Measurements from ENCODE around the gene GPC3.

Gene GPC3

DNA sequence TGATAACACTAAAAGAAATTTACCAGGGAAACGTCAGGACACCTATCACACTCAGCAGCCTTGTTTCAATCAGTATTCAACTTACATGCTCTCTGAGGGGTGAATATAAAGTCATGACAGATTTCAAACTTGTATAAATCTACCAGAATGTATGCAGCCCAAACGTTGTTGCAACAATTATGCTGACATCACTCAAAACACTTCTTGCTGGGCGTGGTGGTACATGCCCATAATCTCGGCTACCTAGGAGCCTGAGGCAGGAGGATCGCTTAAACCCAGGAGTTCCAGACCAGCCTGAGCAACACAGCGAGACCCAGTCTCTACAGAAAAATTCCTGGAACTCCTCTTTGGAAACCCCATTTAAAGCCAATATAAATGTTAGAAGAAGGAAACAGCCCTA lies 303.5 kb downstream of the GPC3 start:
- DNase-seq (ENCODE audit: low read depth): no peak

GRCh38 chrX:133681421-133681820 lies 304.0 kb downstream of the GPC3 start:
- no peak for DNase-seq (ENCODE audit: low read depth)

GRCh38 chrX:133677123-133678063 lies 308.0 kb downstream of the GPC3 start:
- DNase-seq (ENCODE audit: low read depth): no peak

DNA sequence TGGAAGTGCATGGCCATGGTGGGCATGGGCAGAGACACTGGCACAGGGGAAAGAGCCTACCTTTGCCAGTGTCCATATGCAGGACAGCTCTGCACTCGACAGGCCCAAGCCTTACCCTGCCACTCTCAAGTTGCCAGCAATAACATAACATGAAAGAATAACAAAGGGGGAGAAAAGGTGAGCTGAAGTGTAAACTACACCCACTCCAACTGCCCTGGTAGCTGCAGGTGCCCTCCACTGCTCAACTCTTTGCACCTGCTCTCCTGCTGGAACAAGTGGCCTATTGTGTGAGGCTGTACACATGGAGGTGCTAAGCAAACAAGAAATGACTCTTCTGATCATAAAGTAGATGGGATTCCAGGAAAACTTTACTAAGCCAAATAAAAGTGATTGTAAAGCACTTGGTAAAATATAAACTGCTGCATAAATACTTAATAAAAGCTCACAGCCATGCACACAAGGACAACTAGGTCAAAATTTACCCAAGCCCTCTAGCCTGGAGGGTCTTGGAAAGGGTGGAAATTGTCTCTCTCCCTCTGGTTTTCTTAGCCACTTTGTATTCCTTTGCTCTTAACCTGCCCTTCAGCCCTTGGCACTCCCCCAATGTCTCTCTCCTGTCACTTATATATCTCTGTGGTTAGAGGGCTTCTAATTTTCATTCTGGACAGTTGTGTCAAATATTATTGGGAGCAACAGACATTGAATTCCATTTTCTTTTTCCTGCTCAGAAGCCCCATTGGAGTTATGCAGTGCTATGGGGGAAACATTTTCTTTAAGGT lies 308.9 kb downstream of the GPC3 start:
- DNase-seq (ENCODE audit: low read depth): no peak

DNA sequence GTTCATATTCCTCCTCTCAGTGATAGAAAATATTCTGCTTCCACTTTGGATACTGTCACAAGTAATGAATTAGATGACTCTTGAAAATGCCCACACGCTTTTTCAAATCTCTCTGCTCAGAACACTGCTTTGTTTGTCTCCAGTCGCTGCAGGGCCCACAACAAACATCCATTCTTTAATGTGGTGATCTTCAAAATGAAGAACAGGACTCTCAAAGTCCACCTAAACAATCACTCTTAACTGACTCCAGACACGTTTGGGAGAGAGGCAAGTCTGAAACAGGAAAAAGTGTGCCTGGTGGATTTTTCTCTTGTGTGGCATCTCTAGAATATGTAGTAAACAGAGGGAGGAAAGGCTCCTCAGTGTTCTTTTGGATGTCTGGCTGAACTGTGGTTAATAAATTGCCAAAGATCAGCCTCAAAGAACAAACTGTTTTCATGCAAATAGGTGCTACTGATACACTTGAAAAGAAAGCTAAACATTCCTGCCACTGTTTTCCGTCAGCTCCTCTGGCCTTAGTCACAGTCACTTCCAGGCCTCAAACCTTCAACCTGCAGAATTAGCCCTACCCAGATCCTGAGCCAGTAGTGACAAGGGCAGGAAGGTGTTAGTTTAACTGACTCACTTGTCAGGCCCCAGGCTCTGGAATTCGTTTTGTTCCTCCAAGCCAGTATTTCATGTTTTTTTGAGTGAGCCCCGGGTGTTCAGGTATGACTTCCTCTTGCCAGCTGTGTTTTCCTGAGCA lies 310.5 kb downstream of the GPC3 start:
- no peak for DNase-seq (ENCODE audit: low read depth)

GRCh38 chrX:133670383-133670782 lies 315.0 kb downstream of the GPC3 start:
- peak; percentile 26 for DNase-seq (ENCODE audit: low read depth)

- DNase-seq (ENCODE audit: low read depth): no peak
Measured at GRCh38 chrX:133669214-133669613, 316.2 kb downstream of the GPC3 start.

DNA sequence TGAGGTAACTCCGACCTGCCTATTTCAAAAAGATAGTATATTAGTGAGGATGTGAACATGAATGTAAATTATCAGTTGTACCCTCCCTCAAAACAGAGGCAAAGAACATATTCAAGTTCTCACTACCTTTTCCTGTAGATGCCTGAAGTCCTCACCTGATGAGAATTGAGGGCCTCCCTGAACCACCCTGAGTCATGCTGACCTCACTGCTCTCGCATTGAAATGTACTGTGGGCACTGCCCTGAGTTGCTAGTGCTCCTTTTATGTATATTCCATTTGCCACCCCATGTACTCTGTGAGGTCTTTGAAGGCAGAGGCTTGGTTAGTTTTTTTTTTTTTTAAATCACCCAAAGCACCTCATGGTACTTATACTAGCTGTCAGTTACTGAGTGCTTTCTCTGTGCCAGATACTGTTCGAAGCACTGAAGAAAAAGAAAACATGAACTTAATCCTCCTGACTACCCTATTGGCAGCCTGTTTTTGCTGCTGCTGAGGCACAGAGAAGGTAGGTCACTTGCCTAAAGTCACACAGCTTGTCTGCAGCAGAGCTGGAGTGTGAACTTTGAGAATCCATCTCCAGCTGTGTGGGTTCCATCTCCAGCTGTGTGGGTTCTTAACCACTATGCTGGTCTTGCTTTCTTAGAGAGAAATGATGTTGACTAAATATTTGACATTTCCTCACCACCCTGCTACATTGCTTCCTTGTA lies 317.0 kb downstream of the GPC3 start:
- no peak for DNase-seq (ENCODE audit: low read depth)

DNA sequence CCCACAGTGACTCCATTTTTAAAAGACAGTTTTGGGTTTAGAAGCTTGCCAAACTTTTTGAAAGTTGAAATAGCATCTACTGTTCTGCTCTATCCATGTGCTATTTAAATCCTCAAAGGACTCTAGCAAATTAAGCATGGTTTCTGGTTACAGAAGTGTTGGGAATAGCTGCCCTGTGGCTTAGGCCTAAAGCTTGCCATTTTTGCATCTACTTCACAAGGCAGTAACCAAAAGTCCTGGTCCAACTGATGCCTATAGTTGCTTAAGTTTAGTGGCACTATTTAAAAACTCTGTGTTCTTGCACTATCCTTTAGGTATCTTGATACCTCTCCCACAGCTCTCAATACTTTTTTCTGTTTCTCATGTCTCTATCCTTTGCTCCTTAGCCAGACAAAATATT lies 319.1 kb downstream of the GPC3 start:
- no peak for DNase-seq (ENCODE audit: low read depth)

DNA sequence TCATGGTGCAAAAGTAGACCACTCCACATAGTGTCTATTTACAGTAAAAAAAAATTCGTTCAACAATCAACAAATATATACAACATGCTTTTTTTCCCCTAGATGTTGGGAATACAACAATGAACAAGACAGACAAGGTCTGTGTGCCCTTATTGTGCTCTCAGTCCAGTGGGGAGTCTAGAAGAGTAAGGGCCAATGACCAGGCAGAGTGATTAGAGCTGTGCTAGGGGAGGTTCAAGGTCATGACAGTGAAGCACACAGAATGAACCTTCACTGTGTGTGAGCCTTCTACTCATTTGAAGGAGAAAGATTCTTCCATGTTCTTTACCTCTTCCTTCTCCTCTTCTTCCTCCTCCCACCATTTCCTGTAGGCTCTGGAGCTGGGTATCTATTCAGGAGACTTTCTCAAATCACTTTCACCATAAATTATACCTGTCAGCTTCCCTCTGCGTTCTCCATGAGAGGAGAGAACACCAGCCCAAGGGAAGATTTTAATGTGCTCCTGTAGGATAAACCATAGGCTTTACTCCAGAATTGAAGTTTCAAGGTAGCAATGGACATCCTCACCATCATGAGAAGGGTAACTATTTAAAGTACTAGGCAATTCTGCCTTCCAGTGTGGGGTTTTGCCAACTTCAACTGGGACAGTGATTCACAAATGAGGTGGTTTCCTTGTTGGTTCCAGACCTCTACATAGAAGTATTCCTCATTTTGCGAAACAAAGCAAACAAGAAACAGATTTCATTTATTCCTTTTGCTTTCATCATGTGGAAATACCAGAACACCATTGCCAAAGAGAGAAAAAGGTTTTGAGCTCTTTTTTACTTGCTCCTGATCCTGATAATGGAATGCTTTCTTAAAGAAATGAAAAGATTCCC lies 323.2 kb downstream of the GPC3 start:
- no peak for DNase-seq (ENCODE audit: low read depth)

- no peak for DNase-seq (ENCODE audit: low read depth)
Measured at GRCh38 chrX:133660281-133660680, 325.1 kb downstream of the GPC3 start.

DNA sequence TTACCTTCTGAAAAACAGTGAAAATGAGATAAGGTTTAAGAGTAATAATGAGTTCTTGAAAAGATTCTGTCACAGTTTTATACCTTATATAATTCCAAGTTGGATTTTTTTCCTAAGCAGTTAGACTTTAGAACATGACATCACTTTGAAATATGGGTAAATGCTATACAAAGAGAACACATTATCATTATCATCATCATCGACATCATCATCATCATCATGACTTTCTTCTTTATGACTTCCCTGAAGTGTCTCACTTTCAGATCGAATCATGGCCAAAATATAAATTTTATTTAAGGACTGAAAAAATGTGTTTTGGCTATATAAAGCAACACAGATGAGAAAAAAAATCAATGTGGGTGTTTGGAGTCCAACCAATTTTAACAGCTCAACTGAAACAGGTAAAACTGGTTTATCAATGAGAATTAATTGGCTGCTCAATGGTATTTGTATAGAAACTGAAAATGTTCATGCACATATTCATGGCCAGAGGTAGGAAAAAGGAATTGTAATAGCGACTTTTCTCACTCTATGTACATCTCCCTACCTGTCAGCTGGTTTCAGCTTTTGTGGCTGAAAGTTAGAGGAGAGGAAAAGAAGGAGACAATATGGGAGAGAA lies 327.0 kb downstream of the GPC3 start:
- DNase-seq (ENCODE audit: low read depth): no peak

DNA sequence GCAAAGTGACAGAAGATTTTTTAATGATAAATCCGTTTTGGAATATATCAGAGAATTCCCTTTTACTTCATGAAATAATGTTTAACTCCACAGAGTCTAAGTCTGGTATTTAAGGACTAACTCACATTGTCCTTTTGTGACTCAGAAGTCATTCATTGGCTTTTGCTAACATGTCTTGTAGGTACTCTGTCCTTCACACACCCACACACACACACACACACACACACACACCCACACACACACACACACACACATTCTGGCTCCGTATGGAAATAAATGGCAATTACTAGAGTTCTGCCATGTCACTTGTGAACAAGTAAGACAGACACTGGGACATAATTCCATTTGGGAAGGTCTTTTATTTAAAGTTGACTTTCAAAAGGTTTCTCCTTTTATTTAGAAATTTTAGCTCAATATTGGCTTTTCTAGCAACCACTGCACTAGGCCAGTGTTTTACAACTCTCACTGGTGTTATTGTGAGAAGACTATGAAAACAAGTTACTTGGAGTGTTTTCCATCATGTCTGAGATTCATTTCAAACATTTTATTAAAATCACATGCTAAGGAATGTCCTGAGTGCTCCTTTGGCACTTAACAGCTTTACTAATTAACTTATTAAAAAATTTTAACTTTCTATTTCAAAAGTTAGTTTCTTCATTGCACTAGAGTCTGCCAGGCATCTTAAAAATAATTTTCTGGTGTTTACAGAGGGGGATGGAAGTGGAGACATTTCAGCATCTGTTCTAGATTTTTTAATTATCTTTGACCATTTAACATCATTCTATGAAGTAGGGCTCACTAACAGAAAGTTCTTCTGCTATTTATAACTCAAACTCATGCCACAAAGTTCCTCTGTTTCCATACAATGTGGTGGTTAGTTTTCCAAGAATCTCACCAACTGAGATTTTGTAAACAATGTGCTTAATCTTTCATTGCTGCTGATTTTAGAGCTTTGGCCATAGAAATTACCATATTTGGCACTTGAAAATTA lies 329.8 kb downstream of the GPC3 start:
- DNase-seq (ENCODE audit: low read depth): no peak

- peak; percentile 38 for DNase-seq (ENCODE audit: low read depth)
Measured at GRCh38 chrX:133654811-133655210, 330.6 kb downstream of the GPC3 start.

GRCh38 chrX:133653358-133653757 lies 332.0 kb downstream of the GPC3 start:
- peak; percentile 13 for DNase-seq (ENCODE audit: low read depth)

DNA sequence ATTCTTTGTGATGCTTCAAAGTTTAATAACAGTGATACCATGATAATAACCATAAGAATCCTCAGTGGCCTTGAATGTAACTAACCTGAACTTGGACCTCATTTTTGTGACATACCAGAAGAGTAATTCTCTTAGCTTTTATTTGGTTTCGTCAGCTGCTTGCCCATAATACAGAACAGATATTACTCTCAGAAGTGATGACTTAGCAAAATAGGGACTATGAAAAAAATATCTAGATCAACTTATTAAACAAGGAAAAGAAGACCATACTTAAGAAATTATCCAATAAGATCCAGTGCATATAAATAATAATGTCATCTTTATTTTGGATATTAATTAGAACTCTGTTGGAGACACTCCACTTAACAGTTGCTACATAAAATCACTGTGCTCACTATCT lies 333.2 kb downstream of the GPC3 start:
- no peak for DNase-seq (ENCODE audit: low read depth)

GRCh38 chrX:133650239-133650638 lies 335.2 kb downstream of the GPC3 start:
- DNase-seq (ENCODE audit: low read depth): no peak

DNA sequence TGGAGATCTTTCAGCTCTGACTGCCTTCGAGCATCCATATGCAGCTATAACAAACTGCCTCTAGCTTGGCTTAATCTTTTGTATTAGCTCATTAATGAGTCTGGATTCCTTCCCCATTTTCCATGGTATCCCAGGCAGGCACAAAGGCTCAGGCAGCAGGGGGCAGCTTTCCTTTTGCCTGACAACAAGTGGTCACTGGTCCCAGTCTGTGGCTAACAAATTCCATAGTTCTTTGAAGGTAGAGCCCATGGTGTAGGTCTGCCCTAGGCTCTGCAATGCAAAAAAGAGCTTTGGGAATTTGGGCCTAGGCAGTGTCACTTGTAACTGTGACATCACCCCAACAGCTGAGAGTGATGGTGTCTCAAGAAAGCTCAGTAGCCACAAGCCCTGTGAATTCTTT lies 335.7 kb downstream of the GPC3 start:
- no peak for DNase-seq (ENCODE audit: low read depth)

DNA sequence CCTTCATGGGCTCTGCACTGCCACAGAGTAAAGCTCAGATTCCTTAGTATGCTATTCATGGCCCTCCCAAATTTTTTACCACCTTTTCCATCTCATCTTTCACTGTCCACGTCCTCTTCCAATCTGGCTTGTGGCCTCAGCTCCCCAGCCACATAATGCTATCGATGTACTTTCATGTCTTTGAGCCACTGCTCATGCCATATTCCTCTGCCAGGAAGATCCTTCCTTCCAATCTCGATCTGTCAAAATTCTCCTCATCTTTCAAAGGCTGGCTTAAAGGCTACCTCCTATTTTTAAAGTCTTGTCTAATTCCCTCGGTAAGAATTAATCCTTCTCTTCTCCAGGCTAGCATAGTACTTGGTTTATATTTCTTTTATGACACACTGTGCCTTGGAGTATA lies 336.8 kb downstream of the GPC3 start:
- DNase-seq (ENCODE audit: low read depth): no peak
